Ovary (tissue), 9 donors: ENCODE results near the gene ZDHHC1. TPM values are rescaled to one million over a fixed set of nuclear protein-coding genes. Genes with fewer than 3 reads are reported as not detected.

Experiments
- DNase-seq, 5 donors: peaks; one replicate each; pipeline ENCODE4 v3.0.0-alpha.2; 2019 to 2020
- H3K27ac ChIP-seq, 2 donors: fragments of 200-600 bp; one replicate each; pipeline versions ENCODE4 v1.5.1 to v1.8.0; 2019 to 2022
- H3K27me3 ChIP-seq: fragments of 200-600 bp; one replicate; pipeline ENCODE4 v1.8.0; 2022
- H3K36me3 ChIP-seq: fragments of 200-600 bp; sonication (generic); one replicate; pipeline ENCODE4 v1.5.1; 2019
- H3K4me1 ChIP-seq: one replicate; pipeline ENCODE4 v1.8.1; 2013; ENCODE audit warnings: mild to moderate bottlenecking, moderate library complexity; ENCODE audit not compliant: insufficient read depth
- H3K4me3 ChIP-seq: fragments of 200-600 bp; sonication (generic); one replicate; pipeline ENCODE4 v1.5.1; 2017
- H3K9me3 ChIP-seq, 2 donors: fragments of 200-600 bp in 1 of 2; sonication (generic) in 1 of 2; one replicate each; pipeline versions ENCODE4 v1.5.1 to v1.8.1; 2013 to 2019; ENCODE audit warnings: mild to moderate bottlenecking in 1 of 2, moderate library complexity in 1 of 2
- EP300 ChIP-seq: sonication (generic); formaldehyde crosslinking; IDR thresholded peaks from one replicate; pipeline ENCODE4 v1.6.1; 2017; ENCODE audit warnings: antibody characterized with exemption
- POLR2A ChIP-seq: fragments of 450-650 bp; IDR thresholded peaks from one replicate; pipeline ENCODE4 v1.6.1; 2017; ENCODE audit warnings: antibody characterized with exemption, mild to moderate bottlenecking, moderate library complexity
- WGBS, 3 donors: extraction: QIAGEN DNeasy Blood & Tissue Kit in 1 of 3; methylation state at CpG; one replicate each; pipeline versions ENCODE4 v1.1.5 to v1.1.7; 2013 to 2017; 5-methylcytosine and 5-hydroxymethylcytosine counted together
- intact Hi-C, 4 donors: fragments of 100-400 bp; cut with DNase I; formaldehyde crosslinking; loops; one replicate each; pipeline versions ENCODE4 v1.11.0 to v1.15.1; 2022 to 2023
- polyA plus RNA-seq, 2 donors: library from polyadenylated mRNA; stranded (reverse); fragments of 200-250 nt in 1 of 2; fragments of 350-450 nt in 1 of 2; fragmentation: Illumina TruSeq in 1 of 2; extraction: RNeasy Lipid Tissue Mini Kit (QIAGEN cat#74804) in 1 of 2; gene quantifications; one replicate each; pipeline ENCODE4 v1.2.3, GENCODE V29; 2013 to 2014
- total RNA-seq, 7 donors: library from RNA; depleted of rRNA in 2 of 7; stranded (reverse); fragments of >200 nt in 2 of 7; fragmentation: NEBNext Ultra II Directional in 3 of 7; extraction: Animal tissue kit (Norgen Biotek cat#: 25700) in 3 of 7; gene quantifications; one replicate each; pipeline versions ENCODE4 v1.1.0 to v1.2.4, GENCODE V29; 2016 to 2023
- TF ChIP-seq, protein P1 (sequence below), 3 donors: fragments of 450-650 bp in 2 of 3; fragments of 200-600 bp in 1 of 3; IDR thresholded peaks; one replicate each; pipeline versions ENCODE4 v1.5.1 to v1.8.0; 2016 to 2022; ENCODE audit warnings: antibody characterized with exemption in 3 of 3, mild to moderate bottlenecking in 1 of 3
- donor health status: DM: no; HTN: no; CAD: no; lungs with moderate emphysema.
- donor health status: DM: no; HTN: no; CAD: no.
- donor health status: Bipolar disorder and iron deficiency.
- donor health status: DM: yes; HTN: yes; CAD: no.
- donor health status: DM: no; HTN: no; CAD: no.
- donor health status: DM: yes; HTN: yes; CAD: no.

The ZDHHC1 gene
- total and polyA plus RNA-seq, 9 donors, result 1.4 to 45.5 (median 21.9) TPM

DNA sequence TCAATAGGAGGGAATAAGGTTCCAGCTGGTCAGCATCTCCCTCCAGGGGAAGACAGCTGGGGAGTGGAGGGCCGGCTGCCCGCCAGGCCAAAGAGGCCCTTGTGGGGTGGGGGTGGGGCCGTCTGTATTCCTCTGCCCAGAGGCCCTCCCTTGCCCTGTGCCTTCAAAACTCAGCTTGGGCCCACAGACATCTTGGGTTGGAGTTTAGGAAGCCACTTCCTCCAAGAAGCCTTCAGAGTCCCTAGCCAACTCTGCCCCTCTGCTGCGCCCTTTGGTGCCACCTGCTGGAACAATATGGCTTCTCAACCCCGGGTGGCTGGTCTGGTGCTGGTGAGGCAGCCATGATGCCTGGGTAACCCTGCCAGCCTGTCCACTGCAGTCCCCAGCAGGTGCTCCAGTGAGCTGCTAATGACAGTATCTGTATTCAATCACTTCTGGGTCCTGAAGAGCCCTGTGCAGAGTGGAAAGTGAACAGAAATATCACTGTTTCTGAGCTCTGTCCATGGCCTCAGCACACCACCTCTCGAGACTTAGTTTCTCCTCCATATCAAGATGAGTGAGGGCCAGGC lies 31.3 kb upstream of the ZDHHC1 start:
- H3K27ac ChIP-seq, result peak overlapping the region; percentile 48 to 66
- DNase-seq, result peak; percentile 71 to 82 (median 77)
- TF ChIP-seq POLR2A, result no peak
- TF ChIP-seq, protein P1, sequence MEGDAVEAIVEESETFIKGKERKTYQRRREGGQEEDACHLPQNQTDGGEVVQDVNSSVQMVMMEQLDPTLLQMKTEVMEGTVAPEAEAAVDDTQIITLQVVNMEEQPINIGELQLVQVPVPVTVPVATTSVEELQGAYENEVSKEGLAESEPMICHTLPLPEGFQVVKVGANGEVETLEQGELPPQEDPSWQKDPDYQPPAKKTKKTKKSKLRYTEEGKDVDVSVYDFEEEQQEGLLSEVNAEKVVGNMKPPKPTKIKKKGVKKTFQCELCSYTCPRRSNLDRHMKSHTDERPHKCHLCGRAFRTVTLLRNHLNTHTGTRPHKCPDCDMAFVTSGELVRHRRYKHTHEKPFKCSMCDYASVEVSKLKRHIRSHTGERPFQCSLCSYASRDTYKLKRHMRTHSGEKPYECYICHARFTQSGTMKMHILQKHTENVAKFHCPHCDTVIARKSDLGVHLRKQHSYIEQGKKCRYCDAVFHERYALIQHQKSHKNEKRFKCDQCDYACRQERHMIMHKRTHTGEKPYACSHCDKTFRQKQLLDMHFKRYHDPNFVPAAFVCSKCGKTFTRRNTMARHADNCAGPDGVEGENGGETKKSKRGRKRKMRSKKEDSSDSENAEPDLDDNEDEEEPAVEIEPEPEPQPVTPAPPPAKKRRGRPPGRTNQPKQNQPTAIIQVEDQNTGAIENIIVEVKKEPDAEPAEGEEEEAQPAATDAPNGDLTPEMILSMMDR (IDR thresholded peaks at IDR 0.05), result peak in 1 of 3 donors; percentile 29
- no peak for TF ChIP-seq EP300
- H3K4me3 ChIP-seq, result no peak overlapping the region
- no peaks in the 10 kb centered on the region for H3K36me3 ChIP-seq
- H3K4me1 ChIP-seq, result peaks cover 71% of the 10 kb centered on the region
- no peaks in the 10 kb centered on the region for H3K27me3 ChIP-seq
- 34 to 43% (median 38%) methylated on average over 6 of the region's 6 CpGs for WGBS, 3 donors
- H3K9me3 ChIP-seq, result no peaks in the 10 kb centered on the region
- intact Hi-C loops, result no loop called here

DNA sequence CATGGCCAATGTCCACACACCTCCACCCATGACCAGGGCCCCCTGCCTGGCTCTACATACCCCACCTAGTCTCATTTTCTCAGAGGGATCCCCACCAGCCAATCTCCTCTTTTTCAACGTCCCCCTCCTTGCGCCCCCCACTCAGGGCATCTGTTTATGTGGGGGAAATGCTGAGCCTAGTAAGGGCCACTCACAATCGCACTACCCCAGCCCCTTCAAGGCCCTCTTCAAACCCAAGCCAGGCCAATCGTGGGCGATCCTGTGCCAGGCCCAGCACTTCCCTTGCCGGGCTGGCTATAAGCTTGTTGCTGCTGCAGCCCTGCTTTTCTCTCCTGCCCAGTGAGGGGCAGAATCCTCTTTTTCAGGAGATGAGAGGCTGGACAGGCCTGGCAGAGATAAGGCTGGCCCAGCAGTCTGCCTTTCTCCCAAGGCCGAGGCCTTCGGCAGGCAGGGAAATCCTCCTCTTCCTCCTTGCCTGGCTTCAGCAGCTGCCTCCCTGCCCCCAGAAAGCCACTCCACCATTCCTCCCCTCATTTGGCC lies 30.8 kb upstream of the ZDHHC1 start:
- intact Hi-C loops, result no loop called here
- TF ChIP-seq EP300 (no peak), POLR2A (no peak)
- TF ChIP-seq, protein P1 (IDR thresholded peaks at IDR 0.05), result no peak
- 14 to 37% (median 16%) methylated on average over 8 of the region's 8 CpGs for WGBS, 3 donors
- H3K36me3 ChIP-seq, result no peaks in the 10 kb centered on the region
- no peaks in the 10 kb centered on the region for H3K9me3 ChIP-seq
- peaks cover 75% of the 10 kb centered on the region for H3K4me1 ChIP-seq
- peak overlapping the region; percentile 48 to 66 for H3K27ac ChIP-seq
- H3K4me3 ChIP-seq, result no peak overlapping the region
- DNase-seq, result no peak
- H3K27me3 ChIP-seq, result no peaks in the 10 kb centered on the region

DNA sequence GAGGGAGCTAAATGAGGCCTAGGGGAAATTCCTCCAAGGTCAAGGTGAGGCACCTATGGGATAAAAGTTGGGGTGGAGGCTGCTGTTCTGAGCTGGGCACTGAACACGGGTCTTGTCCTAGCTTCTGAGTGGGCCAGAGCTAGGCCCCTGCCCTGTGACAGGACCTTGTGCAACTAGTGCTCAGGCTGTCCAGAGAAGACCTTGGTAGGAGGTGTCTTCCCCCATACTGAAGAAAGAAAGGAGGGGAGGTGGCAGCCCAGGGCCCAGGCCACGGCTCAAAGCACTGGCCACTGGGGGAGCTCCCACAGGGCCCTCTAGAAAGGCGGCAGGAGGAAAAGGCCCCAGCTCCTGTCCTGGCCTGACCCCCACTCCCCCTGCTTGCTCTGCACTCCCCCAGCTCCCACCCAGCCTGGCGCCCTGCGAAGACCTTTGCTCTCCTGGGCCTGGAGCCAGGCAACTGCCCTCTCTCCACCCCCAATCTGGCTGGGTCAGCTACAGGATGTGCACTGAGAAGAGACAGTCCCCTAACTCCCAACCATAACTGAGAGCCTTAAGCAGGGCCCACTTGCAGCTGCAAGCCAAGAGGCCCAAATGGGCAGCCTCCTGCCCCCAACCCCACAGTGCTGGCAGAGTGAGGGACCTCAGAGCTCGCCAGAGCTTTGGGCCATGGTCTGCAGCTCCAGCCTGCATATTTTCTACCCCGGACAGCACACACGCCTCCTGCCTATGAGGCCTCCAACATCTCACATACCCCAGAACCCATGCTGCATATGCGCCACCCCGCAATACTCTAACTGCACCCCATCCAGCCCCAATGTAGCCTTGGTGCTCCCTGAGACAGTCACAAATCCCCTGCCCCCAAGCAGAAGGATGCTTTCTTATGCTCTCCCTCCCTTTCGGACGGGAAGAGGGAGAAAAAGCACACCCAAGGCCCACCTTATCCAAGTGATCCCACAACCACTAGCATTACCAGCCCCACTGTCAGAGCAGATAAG lies 29.9 kb upstream of the ZDHHC1 start:
- TF ChIP-seq, protein P1 (IDR thresholded peaks at IDR 0.05), result no peak
- no peak for TF ChIP-seq POLR2A
- no peak for TF ChIP-seq EP300
- Histone ChIP-seq H3K27me3 (no peaks in the 10 kb centered on the region), H3K36me3 (no peaks in the 10 kb centered on the region), H3K27ac (peak overlapping the region; percentile 29 to 66), H3K9me3 (no peaks in the 10 kb centered on the region), H3K4me1 (peaks cover 74% of the 10 kb centered on the region), H3K4me3 (no peak overlapping the region)
- intact Hi-C loops, result loop anchor here in 1 of 4 donors (2.0 kb wide), 1 partner anchor 13 kb away; no protein-coding TSS in a partner anchor
- WGBS, 3 donors, result 30 to 39% (median 33%) methylated on average over 12 of the region's 12 CpGs
- peak; percentile 68 to 89 (median 84) for DNase-seq

DNA sequence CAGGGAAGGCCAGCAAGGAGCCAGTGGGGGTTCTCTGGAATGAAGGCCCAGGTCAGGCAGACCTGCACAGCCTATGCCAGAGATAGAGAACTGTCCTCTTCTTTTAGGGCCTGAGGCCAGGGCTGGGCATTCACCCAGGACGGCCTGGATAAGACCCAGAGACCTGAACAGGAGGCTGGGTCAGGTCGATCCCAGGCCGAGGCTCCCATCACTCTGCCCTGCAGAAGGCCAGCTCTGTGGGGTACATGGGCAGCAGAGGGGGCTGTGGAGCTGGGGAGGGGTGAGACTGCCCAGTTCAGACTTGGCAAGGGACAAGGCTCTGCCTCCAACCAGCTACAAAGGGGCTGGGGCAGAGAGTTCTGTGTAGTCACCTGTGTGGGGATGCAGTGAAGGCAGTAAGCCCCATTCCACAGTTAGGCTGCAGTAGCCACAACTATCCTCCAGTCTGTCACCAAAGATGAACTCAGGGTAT lies 29.2 kb upstream of the ZDHHC1 start:
- H3K4me1 ChIP-seq, result peaks cover 71% of the 10 kb centered on the region
- H3K27me3 ChIP-seq, result no peaks in the 10 kb centered on the region
- intact Hi-C loops, result loop anchor here in 1 of 4 donors (2.0 kb wide), 1 partner anchor 13 kb away; no protein-coding TSS in a partner anchor
- 5 to 27% (median 24%) methylated on average over 3 of the region's 3 CpGs for WGBS, 3 donors
- TF ChIP-seq EP300, result no peak
- TF ChIP-seq, protein P1 (IDR thresholded peaks at IDR 0.05), result peak in 1 of 3 donors; percentile 7
- H3K27ac ChIP-seq, result peak overlapping the region in 1 of 2 donors; percentile 66
- H3K9me3 ChIP-seq, result no peaks in the 10 kb centered on the region
- DNase-seq, result peak in 3 of 5 donors; percentile 54 to 79 (median 69)
- H3K4me3 ChIP-seq, result no peak overlapping the region
- H3K36me3 ChIP-seq, result no peaks in the 10 kb centered on the region
